ENCODE results near the gene SEC23IP.

SEC23IP gene

GRCh38 chr10:119931871-119932270 lies 39.3 kb downstream of the SEC23IP start:
- 92 to 95% methylated on average over 4 of the region's 4 CpGs for WGBS, 2 experiments

GRCh38 chr10:119932631-119933030 lies 40.1 kb downstream of the SEC23IP start:
- no peak overlapping the region for H3K4me3 ChIP-seq (ENCODE audit: insufficient read depth, low read depth, low read length)
- H3K27ac ChIP-seq (ENCODE audit: insufficient read depth, low read depth, low read length, poor library complexity, severe bottlenecking) = no peak overlapping the region
- H3K27me3 ChIP-seq (ENCODE audit: control insufficient read depth, insufficient read depth, low read length, poor library complexity, severe bottlenecking) = no peaks in the 10 kb centered on the region
- H3K36me3 ChIP-seq (ENCODE audit: control insufficient read depth, insufficient read depth, low read length) = peaks cover 8% of the 10 kb centered on the region
- H3K9me3 ChIP-seq (ENCODE audit: control insufficient read depth, low read length) = no peaks in the 10 kb centered on the region
- WGBS, 2 experiments = 85 to 91% methylated on average over 4 of the region's 4 CpGs
- H3K4me1 ChIP-seq (ENCODE audit: control insufficient read depth, insufficient read depth, low read length) = no peaks in the 10 kb centered on the region

More at GRCh38 chr10:119931871-119932270, 39.3 kb downstream of the SEC23IP start:
- peaks cover 15% of the 10 kb centered on the region for H3K36me3 ChIP-seq (ENCODE audit: control insufficient read depth, insufficient read depth, low read length)
- H3K9me3 ChIP-seq (ENCODE audit: control insufficient read depth, low read length) = no peaks in the 10 kb centered on the region
- no peaks in the 10 kb centered on the region for H3K27me3 ChIP-seq (ENCODE audit: control insufficient read depth, insufficient read depth, low read length, poor library complexity, severe bottlenecking)
- H3K27ac ChIP-seq (ENCODE audit: insufficient read depth, low read depth, low read length, poor library complexity, severe bottlenecking) = no peak overlapping the region
- H3K4me3 ChIP-seq (ENCODE audit: insufficient read depth, low read depth, low read length) = no peak overlapping the region
- no peaks in the 10 kb centered on the region for H3K4me1 ChIP-seq (ENCODE audit: control insufficient read depth, insufficient read depth, low read length)

GRCh38 chr10:119933179-119933578 lies 40.6 kb downstream of the SEC23IP start:
- H3K27ac ChIP-seq (ENCODE audit: insufficient read depth, low read depth, low read length, poor library complexity, severe bottlenecking) = no peak overlapping the region
- no peak overlapping the region for H3K4me3 ChIP-seq (ENCODE audit: insufficient read depth, low read depth, low read length)
- 77 to 80% methylated on average over 1 to 3 of the region's 3 CpGs for WGBS, 2 experiments
- H3K4me1 ChIP-seq (ENCODE audit: control insufficient read depth, insufficient read depth, low read length) = no peaks in the 10 kb centered on the region
- peaks cover 7% of the 10 kb centered on the region for H3K36me3 ChIP-seq (ENCODE audit: control insufficient read depth, insufficient read depth, low read length)
- no peaks in the 10 kb centered on the region for H3K27me3 ChIP-seq (ENCODE audit: control insufficient read depth, insufficient read depth, low read length, poor library complexity, severe bottlenecking)
- no peaks in the 10 kb centered on the region for H3K9me3 ChIP-seq (ENCODE audit: control insufficient read depth, low read length)

- no peaks in the 10 kb centered on the region for H3K9me3 ChIP-seq (ENCODE audit: control insufficient read depth, low read length)
- no peaks in the 10 kb centered on the region for H3K27me3 ChIP-seq (ENCODE audit: control insufficient read depth, insufficient read depth, low read length, poor library complexity, severe bottlenecking)
- peaks cover 11% of the 10 kb centered on the region for H3K36me3 ChIP-seq (ENCODE audit: control insufficient read depth, insufficient read depth, low read length)
- 87 to 93% methylated on average over 2 to 3 of the region's 3 CpGs for WGBS, 2 experiments
- no peak overlapping the region for H3K4me3 ChIP-seq (ENCODE audit: insufficient read depth, low read depth, low read length)
- H3K27ac ChIP-seq (ENCODE audit: insufficient read depth, low read depth, low read length, poor library complexity, severe bottlenecking) = no peak overlapping the region
- H3K4me1 ChIP-seq (ENCODE audit: control insufficient read depth, insufficient read depth, low read length) = no peaks in the 10 kb centered on the region
Observed at GRCh38 chr10:119940487-119940886, 48.0 kb downstream of the SEC23IP start.

GRCh38 chr10:119942973-119943372 lies 50.4 kb downstream of the SEC23IP start:
- Histone ChIP-seq H3K36me3 (ENCODE audit: control insufficient read depth, insufficient read depth, low read length) (peaks cover 7% of the 10 kb centered on the region), H3K4me1 (ENCODE audit: control insufficient read depth, insufficient read depth, low read length) (no peaks in the 10 kb centered on the region), H3K9me3 (ENCODE audit: control insufficient read depth, low read length) (no peaks in the 10 kb centered on the region), H3K27ac (ENCODE audit: insufficient read depth, low read depth, low read length, poor library complexity, severe bottlenecking) (no peak overlapping the region), H3K27me3 (ENCODE audit: control insufficient read depth, insufficient read depth, low read length, poor library complexity, severe bottlenecking) (no peaks in the 10 kb centered on the region), H3K4me3 (ENCODE audit: insufficient read depth, low read depth, low read length) (no peak overlapping the region)
- WGBS, 2 experiments = 89 to 95% methylated on average over 2 of the region's 2 CpGs

- Histone ChIP-seq H3K4me3 (ENCODE audit: insufficient read depth, low read depth, low read length) (no peak overlapping the region), H3K27me3 (ENCODE audit: control insufficient read depth, insufficient read depth, low read length, poor library complexity, severe bottlenecking) (no peaks in the 10 kb centered on the region), H3K36me3 (ENCODE audit: control insufficient read depth, insufficient read depth, low read length) (peaks cover 7% of the 10 kb centered on the region), H3K27ac (ENCODE audit: insufficient read depth, low read depth, low read length, poor library complexity, severe bottlenecking) (no peak overlapping the region), H3K9me3 (ENCODE audit: control insufficient read depth, low read length) (no peaks in the 10 kb centered on the region), H3K4me1 (ENCODE audit: control insufficient read depth, insufficient read depth, low read length) (no peaks in the 10 kb centered on the region)
- WGBS, 2 experiments = 96 to 100% methylated on average over 3 of the region's 3 CpGs
Observed at GRCh38 chr10:119945805-119946204, 53.3 kb downstream of the SEC23IP start.

- no peaks in the 10 kb centered on the region for H3K9me3 ChIP-seq (ENCODE audit: control insufficient read depth, low read length)
- 94 to 95% methylated on average over 6 of the region's 6 CpGs for WGBS, 2 experiments
- H3K27me3 ChIP-seq (ENCODE audit: control insufficient read depth, insufficient read depth, low read length, poor library complexity, severe bottlenecking) = no peaks in the 10 kb centered on the region
- peaks cover 6% of the 10 kb centered on the region for H3K36me3 ChIP-seq (ENCODE audit: control insufficient read depth, insufficient read depth, low read length)
- H3K4me1 ChIP-seq (ENCODE audit: control insufficient read depth, insufficient read depth, low read length) = no peaks in the 10 kb centered on the region
- no peak overlapping the region for H3K27ac ChIP-seq (ENCODE audit: insufficient read depth, low read depth, low read length, poor library complexity, severe bottlenecking)
- H3K4me3 ChIP-seq (ENCODE audit: insufficient read depth, low read depth, low read length) = no peak overlapping the region
Observed at GRCh38 chr10:119947300-119947699, 54.8 kb downstream of the SEC23IP start.

- 95 to 97% methylated on average over 4 of the region's 4 CpGs for WGBS, 2 experiments
- no peak overlapping the region for H3K4me3 ChIP-seq (ENCODE audit: insufficient read depth, low read depth, low read length)
- no peaks in the 10 kb centered on the region for H3K9me3 ChIP-seq (ENCODE audit: control insufficient read depth, low read length)
- H3K27ac ChIP-seq (ENCODE audit: insufficient read depth, low read depth, low read length, poor library complexity, severe bottlenecking) = no peak overlapping the region
- H3K36me3 ChIP-seq (ENCODE audit: control insufficient read depth, insufficient read depth, low read length) = no peaks in the 10 kb centered on the region
- no peaks in the 10 kb centered on the region for H3K4me1 ChIP-seq (ENCODE audit: control insufficient read depth, insufficient read depth, low read length)
- no peaks in the 10 kb centered on the region for H3K27me3 ChIP-seq (ENCODE audit: control insufficient read depth, insufficient read depth, low read length, poor library complexity, severe bottlenecking)
Observed at GRCh38 chr10:119957451-119957850, 64.9 kb downstream of the SEC23IP start.

- H3K4me3 ChIP-seq (ENCODE audit: insufficient read depth, low read depth, low read length) = no peak overlapping the region
- no peaks in the 10 kb centered on the region for H3K27me3 ChIP-seq (ENCODE audit: control insufficient read depth, insufficient read depth, low read length, poor library complexity, severe bottlenecking)
- no peaks in the 10 kb centered on the region for H3K9me3 ChIP-seq (ENCODE audit: control insufficient read depth, low read length)
- no peak overlapping the region for H3K27ac ChIP-seq (ENCODE audit: insufficient read depth, low read depth, low read length, poor library complexity, severe bottlenecking)
- H3K4me1 ChIP-seq (ENCODE audit: control insufficient read depth, insufficient read depth, low read length) = no peaks in the 10 kb centered on the region
- no peaks in the 10 kb centered on the region for H3K36me3 ChIP-seq (ENCODE audit: control insufficient read depth, insufficient read depth, low read length)
Observed at GRCh38 chr10:119962837-119963236, 70.3 kb downstream of the SEC23IP start.

GRCh38 chr10:119967066-119967465 lies 74.5 kb downstream of the SEC23IP start:
- H3K4me1 ChIP-seq (ENCODE audit: control insufficient read depth, insufficient read depth, low read length) = no peaks in the 10 kb centered on the region
- 79 to 90% methylated on average over 1 of the region's 1 CpG for WGBS, 2 experiments
- H3K9me3 ChIP-seq (ENCODE audit: control insufficient read depth, low read length) = no peaks in the 10 kb centered on the region
- no peaks in the 10 kb centered on the region for H3K27me3 ChIP-seq (ENCODE audit: control insufficient read depth, insufficient read depth, low read length, poor library complexity, severe bottlenecking)
- H3K36me3 ChIP-seq (ENCODE audit: control insufficient read depth, insufficient read depth, low read length) = no peaks in the 10 kb centered on the region
- no peak overlapping the region for H3K27ac ChIP-seq (ENCODE audit: insufficient read depth, low read depth, low read length, poor library complexity, severe bottlenecking)
- no peak overlapping the region for H3K4me3 ChIP-seq (ENCODE audit: insufficient read depth, low read depth, low read length)

GRCh38 chr10:119969609-119970008 lies 77.1 kb downstream of the SEC23IP start:
- H3K27me3 ChIP-seq (ENCODE audit: control insufficient read depth, insufficient read depth, low read length, poor library complexity, severe bottlenecking) = no peaks in the 10 kb centered on the region
- no peaks in the 10 kb centered on the region for H3K4me1 ChIP-seq (ENCODE audit: control insufficient read depth, insufficient read depth, low read length)
- H3K27ac ChIP-seq (ENCODE audit: insufficient read depth, low read depth, low read length, poor library complexity, severe bottlenecking) = no peak overlapping the region
- no peak overlapping the region for H3K4me3 ChIP-seq (ENCODE audit: insufficient read depth, low read depth, low read length)
- no peaks in the 10 kb centered on the region for H3K9me3 ChIP-seq (ENCODE audit: control insufficient read depth, low read length)
- 69 to 92% methylated on average over 1 of the region's 1 CpG for WGBS, 2 experiments
- no peaks in the 10 kb centered on the region for H3K36me3 ChIP-seq (ENCODE audit: control insufficient read depth, insufficient read depth, low read length)

All from ectodermal cell (in vitro differentiated cells).